Fibroblast of the conjunctiva (primary cell): Measurements from ENCODE around the gene BSND.
"Not testable (repeated sequence)": the region's sequence is repeated elsewhere in the genome, so short reads cannot be mapped to it uniquely, and the experiment has no call there.

Source experiments
- DNase-seq: peaks from one replicate; pipeline ENCODE4 v3.0.0-alpha.2; 2010; ENCODE audit warnings: low read depth

The BSND gene

DNA sequence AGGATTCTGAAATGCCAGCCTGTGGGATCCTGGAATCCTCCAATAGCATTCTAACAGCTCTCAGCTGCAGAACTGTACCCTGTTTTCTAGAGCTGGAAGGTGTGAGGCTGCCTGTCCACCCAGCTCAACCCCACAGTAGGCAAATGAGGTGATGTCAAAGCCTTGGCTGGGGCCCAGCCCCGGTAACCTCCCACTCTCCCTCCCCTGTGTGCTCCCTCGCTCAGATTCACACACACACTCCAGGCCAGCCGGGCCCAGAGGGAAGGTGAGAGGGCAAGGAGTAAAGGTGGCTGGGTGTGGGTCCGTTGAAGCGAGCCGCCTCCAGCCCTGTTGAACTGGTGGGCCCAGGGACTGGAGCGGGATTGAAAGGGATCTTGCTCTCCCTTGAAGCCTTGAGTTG lies at the start of gene BSND:
BSND (plus strand) TSS at position 257 of the 400 bp plus-strand sequence. CDS start 254 bp downstream, outside the sequence.
- DNase-seq = no peak

DNA sequence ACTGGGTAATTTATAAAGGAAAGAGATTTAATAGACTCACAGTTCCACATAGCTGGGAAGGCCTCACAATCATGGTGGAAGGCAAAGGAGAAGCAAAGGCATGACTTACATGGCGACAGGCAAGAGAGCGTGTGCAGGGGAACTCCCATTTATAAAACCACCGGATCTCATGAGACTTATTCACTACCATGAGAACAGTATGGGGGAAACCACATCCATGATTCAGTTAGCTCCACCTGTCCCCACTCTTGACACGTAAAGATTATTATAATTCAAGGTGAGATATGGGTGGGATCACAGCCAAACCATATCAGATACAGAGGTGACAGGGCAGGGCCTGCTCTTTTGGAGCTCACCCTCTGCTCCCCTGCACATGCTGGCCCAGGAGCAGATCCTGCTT lies 49.7 kb upstream of the BSND start:
- DNase-seq = no peak

DNA sequence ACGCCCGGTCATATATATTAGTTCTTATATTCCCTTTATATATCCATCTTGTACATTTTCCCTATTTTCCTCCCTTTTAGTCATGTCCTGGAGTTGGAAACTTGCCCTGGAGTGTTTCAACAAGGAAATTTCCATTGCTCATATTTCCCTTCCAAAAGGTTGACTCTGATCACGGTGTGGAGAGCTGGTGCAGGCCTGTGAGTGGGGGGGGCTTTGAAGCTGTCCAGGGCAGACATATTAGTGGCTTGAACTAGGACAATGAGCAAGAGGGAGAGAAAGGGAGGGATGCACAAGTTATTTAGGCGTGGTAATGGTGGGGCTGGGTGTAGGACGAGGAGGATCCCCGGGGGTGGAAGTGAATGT lies 48.7 kb upstream of the BSND start:
- DNase-seq = no peak

DNA sequence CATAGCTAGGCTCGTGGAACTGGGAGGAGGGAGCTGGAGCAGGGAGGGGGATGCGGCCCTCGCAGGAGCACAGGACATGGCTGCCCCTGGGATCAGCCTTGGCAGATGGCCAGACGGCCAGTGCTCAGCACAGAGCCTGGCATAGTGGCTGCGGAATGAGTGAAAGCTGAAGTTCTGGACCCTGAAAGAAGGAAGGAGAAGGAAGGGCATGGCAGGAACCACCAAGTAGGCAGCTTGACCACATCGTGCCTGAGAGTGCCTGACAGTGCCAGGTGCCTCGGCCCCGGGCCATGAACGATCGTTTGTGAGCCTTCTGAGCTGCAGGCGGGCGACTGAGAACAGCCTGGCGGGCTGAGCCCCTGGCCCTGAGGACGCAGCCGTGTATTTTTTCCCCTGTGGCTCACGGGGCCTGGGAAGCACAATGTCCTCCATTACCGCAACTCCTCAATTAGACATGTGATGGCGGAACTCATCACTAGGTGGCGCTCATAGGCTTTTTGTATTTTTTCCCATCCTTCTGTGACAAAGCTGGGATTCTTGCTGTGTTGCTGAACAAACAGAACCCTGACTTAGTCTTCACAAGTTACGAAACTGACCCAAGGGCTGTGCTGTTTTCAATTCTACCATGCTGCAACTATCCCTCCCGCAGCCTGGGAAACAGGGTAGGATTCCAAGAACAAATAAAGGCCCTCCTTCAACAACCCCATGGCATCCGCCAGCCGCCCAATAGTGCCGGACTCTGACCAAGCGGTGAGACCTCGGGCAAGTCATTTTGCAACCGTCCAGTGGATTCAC lies 48.2 kb upstream of the BSND start:
- DNase-seq = peak; percentile 82

DNA sequence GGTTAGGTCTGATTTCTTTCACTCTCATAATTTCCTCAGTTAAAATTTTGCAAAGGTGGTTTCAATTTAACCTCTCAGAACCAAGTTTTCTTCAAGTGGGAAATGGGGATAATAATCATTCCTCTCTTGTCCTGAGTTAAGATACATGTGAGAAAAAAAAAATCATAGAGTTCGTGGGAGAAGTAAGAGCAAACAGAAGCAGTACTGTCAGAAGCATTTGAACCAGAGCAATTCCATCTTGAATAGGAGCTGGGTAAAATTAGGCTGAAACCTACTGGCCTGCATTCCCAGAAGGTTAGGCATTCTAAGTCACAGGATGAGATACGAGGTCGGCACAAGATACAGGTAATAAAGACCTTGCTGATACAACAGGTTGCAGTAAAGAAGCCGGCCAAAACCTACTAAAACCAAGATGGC lies 46.9 kb upstream of the BSND start:
- no peak for DNase-seq

DNA sequence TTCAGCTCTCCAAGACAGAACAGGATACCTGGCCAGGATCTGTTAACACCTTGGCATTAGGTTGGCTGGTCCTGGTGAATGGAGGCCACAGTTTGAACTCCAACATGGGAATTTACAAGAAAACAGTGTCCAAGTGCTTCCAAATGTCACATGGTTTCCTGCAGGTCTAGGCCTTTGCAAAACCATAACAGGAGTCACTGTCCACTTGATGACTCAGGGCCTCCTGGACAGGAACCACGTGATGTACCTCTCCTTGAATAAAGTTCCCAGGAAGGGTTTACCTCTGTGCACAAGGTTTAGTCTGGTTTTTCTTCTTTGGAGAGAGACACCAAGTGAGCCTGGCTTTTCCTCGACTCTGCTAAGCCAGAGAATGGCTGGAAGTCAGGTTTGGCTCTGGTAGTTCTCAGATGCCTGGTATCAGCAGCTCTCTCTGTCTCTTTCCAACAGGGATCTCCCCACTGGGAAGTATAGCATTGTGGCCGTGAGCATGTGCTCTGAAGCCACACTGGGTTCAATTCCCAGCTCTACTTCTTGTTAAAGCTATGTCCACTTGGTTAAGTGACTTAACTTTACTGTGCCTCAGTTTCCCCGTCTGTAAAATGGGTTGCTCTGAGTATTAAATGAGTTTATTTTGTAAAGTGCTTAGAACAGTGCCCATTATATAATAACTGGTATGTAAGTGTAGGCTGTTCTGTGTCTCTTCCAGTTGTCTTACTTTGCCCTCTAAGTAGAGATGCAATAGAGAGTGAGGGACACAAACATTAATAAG lies 45.6 kb upstream of the BSND start:
- DNase-seq = no peak

DNA sequence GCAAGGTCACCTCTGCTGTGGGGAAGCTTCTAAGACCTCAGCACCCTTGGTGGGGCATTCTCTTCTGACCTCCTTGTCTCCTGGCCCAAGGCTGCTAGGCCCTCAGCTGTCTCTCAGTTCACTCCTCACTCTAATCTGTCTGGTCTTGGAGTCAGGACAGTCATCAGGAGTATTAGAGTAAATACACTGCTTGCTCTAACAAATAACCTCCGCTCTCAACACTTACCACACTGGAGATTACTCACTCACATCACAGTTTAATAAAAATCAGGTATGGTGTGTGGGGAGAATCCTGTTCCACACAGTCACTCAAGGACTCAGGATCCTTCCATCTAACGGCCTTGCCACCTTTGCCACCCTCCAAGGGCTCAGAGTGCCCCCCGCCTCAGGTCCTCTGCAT lies 44.9 kb upstream of the BSND start:
- DNase-seq = no peak

DNA sequence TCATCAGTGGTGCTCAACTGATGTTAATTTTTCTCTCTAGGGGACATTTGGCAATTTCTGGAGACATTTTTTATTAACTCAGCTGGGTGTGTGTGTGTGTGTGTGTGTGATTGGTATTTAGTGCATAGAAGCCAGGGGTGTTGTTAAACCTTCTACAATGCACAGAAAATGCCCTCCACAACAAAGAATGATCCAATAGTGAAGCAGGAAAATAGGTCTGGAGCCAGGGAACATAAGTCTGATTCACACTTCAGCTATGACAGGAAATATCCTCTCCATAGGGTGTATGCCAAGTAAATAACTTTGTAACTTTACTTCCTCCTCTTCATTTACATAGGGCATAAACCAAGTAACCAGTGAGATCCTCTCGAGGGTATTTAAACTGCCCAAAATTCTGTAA lies 43.4 kb upstream of the BSND start:
- DNase-seq = peak; percentile 21

DNA sequence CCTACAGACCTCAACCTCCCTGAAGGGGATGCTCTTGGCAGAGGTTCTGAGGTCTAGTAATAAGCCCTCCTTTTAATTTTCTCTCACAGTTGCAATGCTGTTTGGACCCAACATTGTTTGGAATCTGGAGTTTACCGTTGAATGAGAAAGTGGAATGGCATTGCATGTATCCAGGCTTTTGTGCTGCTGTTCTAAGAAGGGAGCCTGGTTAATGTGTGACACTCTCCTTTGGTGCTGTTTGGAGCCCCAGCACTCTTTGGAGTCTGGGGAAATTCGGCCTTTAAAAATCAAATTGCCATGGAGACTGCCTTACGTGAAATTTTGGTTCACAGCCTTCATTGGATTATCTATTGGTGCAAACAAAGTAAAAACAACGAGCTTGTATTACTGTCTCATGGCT lies 42.0 kb upstream of the BSND start:
- no peak for DNase-seq

DNA sequence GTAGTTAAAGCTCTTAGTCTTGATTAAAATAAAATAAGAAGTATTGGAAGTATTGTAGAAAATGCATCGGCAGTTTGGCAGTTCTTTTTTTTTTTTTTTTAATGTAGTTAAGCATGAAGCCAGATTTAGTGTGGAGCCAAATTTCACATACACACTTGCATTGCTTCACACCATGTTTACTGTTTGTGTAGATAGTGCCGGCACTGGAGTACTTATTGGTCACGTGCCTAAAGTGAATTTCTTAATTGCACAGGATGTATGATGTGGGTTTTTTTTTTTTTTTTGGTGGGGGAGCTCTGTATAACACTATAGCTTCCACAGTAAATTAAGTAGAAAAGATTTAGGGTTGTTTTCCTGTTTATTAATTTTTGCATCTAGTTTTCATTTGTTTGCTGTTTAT lies 39.5 kb upstream of the BSND start:
- DNase-seq = no peak

DNA sequence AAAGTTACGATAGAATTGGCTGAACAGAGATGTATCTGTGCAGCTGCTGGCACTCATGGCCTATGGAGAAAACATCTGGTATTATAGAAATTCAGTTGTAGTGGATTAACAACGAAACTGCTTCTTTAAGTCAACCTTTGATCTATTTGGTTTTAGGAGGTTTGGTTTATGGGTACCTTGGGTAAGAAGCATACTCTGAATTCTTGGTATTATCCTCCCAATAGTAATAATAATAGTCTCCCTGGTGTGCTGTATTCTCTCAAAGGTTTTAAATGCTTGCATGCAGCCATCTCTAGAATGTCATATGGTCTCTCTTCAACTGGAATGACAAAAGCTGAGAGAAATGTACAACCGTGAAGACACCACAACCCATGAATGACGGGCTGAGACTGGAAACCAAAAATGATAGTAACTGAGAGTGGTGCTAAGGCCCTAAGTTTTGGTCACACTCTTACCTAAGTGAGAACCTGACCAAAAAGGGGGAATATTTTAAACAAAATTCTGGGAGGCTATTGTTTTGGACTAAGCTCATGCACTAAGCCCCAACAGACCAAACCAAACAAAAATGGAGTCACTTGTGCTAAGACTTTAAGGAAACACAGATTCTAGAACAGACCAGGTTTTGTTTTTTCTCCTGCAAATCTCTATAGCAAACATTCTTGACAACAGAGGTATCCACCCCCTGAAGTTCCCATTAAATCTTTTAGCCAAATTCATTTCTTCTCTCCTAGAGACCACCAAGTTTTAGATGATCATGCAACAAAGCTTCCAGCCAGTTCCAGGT lies 35.9 kb upstream of the BSND start:
- DNase-seq = no peak

DNA sequence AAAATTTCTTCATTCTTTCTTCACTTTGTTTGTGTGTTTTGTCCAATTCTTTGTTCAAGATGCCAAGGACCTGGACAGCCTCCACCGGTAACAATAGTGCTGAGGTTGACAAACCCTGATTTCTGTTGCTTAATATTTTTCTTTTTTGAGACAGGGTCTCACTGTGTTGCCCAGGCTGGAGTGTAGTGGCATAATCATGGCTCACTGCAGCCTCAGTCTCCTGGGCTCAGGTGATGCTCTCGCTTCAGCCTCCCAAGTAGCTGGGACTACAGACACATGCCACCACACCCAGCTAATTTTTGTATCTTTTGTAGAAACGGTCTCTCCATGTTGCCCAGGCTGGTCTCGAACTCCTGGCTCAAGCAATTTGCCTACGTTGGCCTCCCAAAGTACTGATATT lies 34.9 kb upstream of the BSND start:
- DNase-seq = not testable (repeated sequence)

DNA sequence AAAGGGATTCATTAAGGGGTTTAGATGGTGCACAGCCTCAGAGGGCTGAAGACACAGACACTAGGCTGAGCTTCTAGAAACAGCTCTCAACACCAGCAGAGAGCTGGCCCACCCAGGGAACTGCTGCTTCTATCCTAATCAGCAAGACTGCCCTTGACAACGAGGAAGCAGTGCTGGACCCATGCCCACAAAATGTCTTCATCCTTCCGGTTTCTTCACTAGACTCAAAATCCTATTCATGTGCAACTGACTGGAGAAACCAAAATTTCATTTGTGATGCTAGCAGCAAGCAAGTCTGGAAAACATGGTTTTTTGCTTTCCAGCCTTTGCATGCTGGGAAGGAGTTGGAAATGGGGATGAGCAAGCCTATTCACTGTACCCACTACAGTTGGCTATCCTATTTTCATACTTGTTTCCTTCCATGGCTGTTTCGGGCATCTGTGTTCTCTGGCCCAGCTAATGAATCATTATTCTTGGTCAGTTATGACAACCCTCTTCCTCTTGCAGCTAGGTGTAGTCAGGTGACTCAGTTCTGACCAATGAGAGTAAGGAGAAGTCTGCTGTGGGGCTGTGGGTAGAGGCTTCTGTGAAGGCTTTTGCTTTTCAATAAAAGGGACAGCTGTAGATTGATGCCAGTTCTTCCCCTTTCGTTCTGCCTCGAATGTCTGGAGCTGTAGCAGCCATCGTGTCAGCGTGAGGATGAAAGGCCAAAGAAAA lies 33.0 kb upstream of the BSND start:
- DNase-seq = peak; percentile 22

DNA sequence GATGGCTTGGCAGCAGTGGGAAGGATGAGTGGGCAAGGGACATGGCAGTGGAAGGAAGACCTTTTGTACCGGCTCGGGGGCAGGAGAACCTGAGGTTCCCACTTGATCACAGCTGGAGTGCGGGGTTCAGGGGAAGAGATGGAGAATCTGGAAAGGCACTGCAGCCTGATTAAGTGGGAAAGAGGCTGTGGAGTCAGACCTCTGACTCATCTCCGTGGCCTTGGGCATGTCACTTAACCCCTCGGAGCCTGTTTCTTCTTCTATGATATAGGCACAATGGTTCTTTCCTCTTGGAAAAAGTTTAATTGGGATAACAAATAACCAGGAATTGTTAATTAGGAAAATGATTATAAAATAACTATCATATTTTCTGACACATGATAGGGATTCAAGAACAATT lies 31.4 kb upstream of the BSND start:
- no peak for DNase-seq

DNA sequence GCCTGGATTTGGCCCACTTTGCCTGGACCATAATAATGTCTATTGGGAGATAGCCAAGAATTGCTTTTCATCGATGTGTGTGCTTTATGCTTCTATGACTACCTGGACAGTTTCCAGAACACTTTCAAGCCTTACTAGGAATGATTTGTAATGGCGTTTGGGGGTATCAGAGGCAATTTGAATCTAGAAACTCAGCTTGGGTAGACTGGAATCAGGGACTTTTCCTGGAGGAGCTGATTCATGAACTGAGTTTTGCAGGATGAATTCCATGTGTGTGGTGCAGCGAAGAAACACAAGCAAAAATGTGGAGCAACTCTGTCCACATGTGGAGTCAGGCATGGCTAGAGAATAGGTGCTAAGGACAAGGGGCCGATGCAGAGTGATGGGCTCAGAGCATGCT lies 30.2 kb upstream of the BSND start:
- DNase-seq = no peak

DNA sequence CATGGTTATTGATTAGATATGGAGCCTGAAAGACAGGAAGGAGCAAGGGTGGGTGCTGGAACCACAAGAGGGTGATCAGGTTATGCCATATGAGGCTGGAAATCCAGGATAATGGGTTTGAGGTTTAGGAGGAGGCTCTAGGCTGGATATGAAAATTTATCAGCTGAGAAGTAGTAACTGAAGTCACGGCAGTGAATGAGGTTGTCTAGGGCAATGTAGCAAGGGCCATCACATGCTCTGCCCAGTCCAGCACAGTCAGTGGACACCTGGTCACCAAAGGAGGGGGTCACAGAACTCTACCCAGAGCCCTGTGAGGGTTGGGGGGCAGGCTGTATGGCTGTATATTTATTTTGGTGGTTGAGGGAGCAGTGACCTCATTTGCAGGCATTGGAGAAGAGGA lies 28.9 kb upstream of the BSND start:
- no peak for DNase-seq

DNA sequence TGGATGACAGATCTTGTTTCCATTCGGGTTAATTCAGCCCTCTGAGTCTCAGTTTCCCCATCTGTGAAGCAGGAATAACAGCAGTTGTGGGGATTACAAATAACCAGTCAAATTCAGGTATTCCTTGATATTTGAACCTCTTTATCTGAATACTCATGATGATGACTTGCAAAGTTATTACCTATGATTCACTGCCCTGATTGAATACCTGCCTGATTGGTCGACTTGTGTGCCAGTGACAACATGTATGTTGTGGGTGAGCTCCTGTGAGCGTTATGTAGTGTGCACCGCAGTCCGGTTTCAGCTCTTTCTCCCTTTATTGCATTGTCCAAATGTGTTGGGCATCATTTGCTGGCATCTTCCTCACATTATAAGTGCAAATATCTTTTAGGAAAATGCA lies 27.8 kb upstream of the BSND start:
- no peak for DNase-seq

DNA sequence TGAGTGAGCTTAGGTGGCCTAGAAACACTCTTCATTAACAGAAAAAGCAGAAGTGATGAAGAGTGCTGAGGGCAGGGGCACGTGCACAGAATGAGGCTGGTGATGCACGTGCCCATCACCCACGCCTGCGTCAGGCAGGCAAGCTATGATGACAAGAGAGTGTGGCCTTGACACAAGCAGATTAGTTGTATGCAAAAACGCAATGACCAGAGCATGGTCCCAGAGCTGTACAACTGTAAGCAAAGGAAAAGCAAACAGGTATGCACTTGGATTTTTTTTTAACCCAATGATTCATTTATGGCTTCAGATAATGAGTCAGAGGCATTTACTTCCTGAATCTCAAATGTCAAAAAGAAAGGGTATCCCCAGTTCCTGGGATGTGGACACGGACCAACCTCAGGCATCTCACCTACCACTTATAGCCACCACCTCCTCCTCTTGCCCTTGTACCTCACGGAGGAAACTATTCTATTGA lies 27.4 kb upstream of the BSND start:
- DNase-seq = no peak

DNA sequence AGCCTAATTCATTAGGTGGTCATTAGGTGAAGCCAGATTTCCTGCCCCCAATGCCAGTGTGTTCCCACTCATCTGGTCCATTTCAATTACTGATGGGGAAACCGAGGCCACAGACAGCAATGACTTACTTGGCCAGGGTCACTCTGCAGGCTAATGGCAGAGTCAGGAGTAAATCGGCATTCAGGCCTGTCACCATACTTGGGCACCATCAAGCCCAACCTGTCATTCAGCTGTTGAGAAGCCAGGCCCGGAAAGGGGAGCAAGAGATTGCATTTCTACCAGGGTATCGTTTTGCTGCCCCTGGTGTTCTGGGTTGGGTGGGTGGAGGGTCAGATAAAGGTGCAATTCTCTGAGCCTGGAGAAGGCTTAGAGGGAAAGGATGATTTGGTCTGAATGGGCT lies 26.3 kb upstream of the BSND start:
- no peak for DNase-seq

DNA sequence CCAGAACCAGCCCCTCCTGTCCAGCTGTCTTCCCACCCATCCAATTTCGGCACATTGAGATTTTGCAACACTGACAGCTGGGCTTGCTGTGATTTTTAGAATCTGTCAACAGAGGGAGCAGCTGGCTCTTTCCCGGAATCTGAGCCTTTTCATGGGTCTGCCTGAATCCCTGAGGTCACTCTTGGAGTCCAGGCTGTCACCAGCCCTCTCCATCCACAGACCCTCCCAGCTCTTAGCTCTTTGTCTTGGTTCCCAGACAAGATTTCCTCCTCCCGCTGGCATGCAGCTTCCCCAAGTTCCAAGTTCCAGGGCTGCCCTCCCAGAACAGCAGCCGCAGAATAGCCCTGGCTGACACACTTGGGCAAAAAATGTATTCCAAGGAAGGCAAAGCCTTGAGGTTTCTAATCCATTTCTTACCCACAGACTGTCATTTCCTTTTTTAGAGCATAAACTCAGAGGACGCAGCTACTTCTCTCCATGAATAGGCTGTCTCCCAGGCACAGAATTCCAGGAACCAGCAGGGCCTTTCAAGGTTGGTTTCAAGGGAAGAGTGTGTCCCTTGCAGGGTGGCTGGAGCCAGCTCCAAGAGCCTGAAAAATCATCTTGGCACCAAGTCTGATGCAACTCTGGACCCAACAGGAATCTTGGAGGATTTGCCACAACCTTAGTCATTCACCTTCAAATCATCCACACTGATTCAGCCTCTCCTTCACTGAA lies 25.4 kb upstream of the BSND start:
- DNase-seq = no peak

DNA sequence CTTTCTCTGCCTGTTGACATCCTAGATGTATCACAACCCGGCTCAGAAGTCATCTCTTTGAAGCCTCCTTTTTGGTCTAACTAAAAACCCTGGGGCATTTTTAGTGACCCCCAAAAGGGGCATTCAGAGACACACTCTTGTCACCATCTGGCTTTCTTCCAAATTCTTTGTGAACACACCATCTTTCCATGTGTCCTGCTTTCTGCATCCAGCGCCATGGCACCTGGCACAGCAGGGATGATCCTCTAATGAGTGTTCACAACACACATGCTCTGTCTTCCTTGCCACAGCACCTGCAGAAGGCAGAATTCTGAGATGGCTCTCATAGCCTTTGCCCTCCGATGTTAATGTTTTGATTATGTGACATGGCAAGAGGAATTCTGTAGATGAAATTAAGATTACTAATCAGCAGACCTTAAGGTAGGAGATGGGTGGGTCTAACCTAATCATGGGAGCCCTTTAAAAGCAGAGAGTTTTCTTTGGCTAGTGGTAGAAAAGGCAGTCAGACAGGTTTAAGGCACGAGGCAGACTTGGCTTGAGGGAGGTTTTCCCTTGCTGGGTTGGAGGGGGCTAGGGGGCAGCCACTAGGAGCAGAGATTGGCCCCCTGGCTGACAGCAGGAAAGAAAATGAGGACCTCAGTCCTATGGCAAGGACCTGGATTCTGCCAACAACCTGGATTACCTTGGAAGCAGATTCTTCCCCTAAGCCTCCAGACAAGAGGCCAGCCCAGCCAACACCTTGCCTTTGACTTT lies 23.2 kb upstream of the BSND start:
- DNase-seq = no peak
